ENCODE results near the gene ADAM15.
A peak's percentile ranks its signal among the peaks of the same experiment; 100 is the strongest.

Gene ADAM15

GRCh38 chr1:155003766-155004351, 47.3 kb upstream of the ADAM15 start:
- H3K36me3 Mint-ChIP-seq (ENCODE audit: low read depth) = no peaks in the 10 kb centered on the region
- no peak overlapping the region for H3K27ac Mint-ChIP-seq
- peaks cover 1% of the 10 kb centered on the region for H3K27me3 Mint-ChIP-seq (ENCODE audit: low read depth, poor library complexity)
- H3K9me3 Mint-ChIP-seq = no peaks in the 10 kb centered on the region
- peak overlapping the region; percentile 94 for H3K4me3 Mint-ChIP-seq
- TF ChIP-seq, protein P1, sequence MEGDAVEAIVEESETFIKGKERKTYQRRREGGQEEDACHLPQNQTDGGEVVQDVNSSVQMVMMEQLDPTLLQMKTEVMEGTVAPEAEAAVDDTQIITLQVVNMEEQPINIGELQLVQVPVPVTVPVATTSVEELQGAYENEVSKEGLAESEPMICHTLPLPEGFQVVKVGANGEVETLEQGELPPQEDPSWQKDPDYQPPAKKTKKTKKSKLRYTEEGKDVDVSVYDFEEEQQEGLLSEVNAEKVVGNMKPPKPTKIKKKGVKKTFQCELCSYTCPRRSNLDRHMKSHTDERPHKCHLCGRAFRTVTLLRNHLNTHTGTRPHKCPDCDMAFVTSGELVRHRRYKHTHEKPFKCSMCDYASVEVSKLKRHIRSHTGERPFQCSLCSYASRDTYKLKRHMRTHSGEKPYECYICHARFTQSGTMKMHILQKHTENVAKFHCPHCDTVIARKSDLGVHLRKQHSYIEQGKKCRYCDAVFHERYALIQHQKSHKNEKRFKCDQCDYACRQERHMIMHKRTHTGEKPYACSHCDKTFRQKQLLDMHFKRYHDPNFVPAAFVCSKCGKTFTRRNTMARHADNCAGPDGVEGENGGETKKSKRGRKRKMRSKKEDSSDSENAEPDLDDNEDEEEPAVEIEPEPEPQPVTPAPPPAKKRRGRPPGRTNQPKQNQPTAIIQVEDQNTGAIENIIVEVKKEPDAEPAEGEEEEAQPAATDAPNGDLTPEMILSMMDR (IDR thresholded peaks at IDR 0.05) = no peak
- H3K4me1 Mint-ChIP-seq = peaks cover 39% of the 10 kb centered on the region
- DNase-seq = peak; percentile 48

- H3K27me3 Mint-ChIP-seq (ENCODE audit: low read depth, poor library complexity) = peaks cover 3% of the 10 kb centered on the region
- no peak overlapping the region for H3K27ac Mint-ChIP-seq
- TF ChIP-seq, protein P1 (IDR thresholded peaks at IDR 0.05) = no peak
- no peaks in the 10 kb centered on the region for H3K36me3 Mint-ChIP-seq (ENCODE audit: low read depth)
- no peak for DNase-seq
- H3K9me3 Mint-ChIP-seq = no peaks in the 10 kb centered on the region
- peaks cover 42% of the 10 kb centered on the region for H3K4me1 Mint-ChIP-seq
- peak overlapping the region; percentile 80 for H3K4me3 Mint-ChIP-seq
These were observed 46.6 kb upstream of the ADAM15 start for GRCh38 chr1:155004352-155005075.

DNA sequence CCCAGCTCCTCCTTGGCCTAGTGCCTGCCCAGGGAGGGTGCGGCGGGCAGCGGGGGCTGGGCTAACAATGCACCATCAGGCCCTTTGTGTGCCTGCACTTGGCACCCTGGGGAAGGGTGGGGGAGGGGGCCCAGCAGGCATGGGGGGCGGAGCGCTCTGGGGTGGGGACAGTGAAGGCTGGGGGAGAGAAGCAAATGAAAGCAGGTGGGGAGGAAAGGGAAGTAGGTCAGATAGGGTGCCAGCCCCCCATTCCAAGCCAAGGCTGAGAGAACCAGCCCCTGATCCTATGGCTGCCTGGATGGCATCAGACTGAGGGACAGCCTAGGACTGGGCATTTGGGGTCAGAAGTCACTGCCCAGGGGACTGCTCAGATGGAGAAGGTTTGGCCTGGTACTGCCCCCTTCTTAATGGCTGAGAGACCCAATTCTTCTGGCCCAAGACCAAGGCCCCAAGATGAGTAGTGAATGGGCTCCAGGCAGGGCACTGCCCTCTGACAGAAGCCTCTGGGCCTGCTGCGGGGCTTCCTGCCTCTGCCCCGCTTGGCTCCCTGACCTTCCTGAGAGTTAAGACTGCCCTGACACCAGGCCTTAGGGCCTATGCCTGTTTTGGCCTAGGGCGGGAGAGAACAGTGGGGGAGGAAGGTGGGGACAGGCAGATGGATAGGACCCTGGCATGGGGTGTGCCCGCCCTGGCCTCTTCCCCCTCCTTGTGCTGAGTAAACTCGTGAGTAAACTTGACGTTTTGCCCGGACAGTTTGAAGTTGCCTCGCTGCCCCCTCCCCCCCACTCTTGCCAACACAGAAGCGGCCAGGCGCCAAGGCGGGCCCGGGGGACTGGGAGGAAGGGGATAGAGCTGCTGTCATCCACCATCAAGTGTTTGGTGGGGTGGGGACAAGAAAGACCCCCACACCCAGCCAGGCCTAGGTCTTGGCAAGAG, 45.8 kb upstream of the ADAM15 start:
- H3K4me1 Mint-ChIP-seq = peaks cover 42% of the 10 kb centered on the region

GRCh38 chr1:155006601-155007101, 44.5 kb upstream of the ADAM15 start:
- no peak overlapping the region for H3K4me3 Mint-ChIP-seq
- no peaks in the 10 kb centered on the region for H3K36me3 Mint-ChIP-seq (ENCODE audit: low read depth)
- no peak overlapping the region for H3K27ac Mint-ChIP-seq
- H3K9me3 Mint-ChIP-seq = no peaks in the 10 kb centered on the region
- no peak for DNase-seq
- TF ChIP-seq, protein P1 (IDR thresholded peaks at IDR 0.05) = no peak
- peaks cover 48% of the 10 kb centered on the region for H3K4me1 Mint-ChIP-seq
- peaks cover 7% of the 10 kb centered on the region for H3K27me3 Mint-ChIP-seq (ENCODE audit: low read depth, poor library complexity)

More for the DNA sequence above, 45.8 kb upstream of the ADAM15 start:
- no peak for DNase-seq
- Mint-ChIP-seq H3K27ac (no peak overlapping the region), H3K27me3 (ENCODE audit: low read depth, poor library complexity) (peaks cover 7% of the 10 kb centered on the region), H3K9me3 (no peaks in the 10 kb centered on the region), H3K36me3 (ENCODE audit: low read depth) (no peaks in the 10 kb centered on the region), H3K4me3 (no peak overlapping the region)
- TF ChIP-seq, protein P1 (IDR thresholded peaks at IDR 0.05) = no peak

DNA sequence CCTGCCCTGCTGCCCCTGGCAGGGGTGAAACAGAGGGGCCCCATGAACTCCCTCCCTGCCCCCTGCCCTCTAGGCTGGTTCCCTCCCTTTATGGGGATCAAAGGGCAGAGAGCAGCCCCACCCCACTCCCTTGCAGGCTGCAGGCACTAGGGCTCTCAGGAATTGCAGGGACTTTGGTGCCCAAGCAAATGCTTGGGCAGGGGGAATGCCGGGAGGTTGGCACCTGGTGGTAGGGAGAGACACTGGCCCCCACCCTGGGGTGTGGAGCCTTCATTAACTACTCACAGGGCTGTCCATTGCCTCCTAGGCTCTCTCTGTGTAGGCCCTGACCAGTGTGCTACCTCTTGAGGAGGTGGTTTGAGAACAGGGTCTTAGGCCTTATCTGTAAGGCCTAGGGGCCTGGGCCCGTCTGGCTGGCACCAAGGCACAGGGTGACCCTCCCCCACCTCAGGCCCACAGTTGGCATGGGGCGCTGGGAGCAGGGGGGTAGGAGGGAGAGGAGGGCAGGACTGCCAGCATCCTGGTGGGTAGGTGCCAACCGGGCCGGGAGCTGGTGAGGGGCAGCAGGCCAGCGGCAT, 43.8 kb upstream of the ADAM15 start:
- Mint-ChIP-seq H3K27me3 (ENCODE audit: low read depth, poor library complexity) (peaks cover 9% of the 10 kb centered on the region), H3K27ac (no peak overlapping the region), H3K9me3 (no peaks in the 10 kb centered on the region), H3K4me1 (peaks cover 55% of the 10 kb centered on the region), H3K36me3 (ENCODE audit: low read depth) (no peaks in the 10 kb centered on the region), H3K4me3 (no peak overlapping the region)
- DNase-seq = no peak
- TF ChIP-seq, protein P1 (IDR thresholded peaks at IDR 0.05) = no peak
